GM23248 (cell line): ENCODE measurements around the gene UPK1B. TPM values are rescaled to one million over a fixed set of nuclear protein-coding genes. Genes with fewer than 3 reads are reported as not detected.

Experiments
- DNase-seq: peaks from one replicate; pipeline ENCODE4 v3.0.0-alpha.2; 2015
- H2AFZ ChIP-seq: fragments of 200-600 bp; sonication (generic); 2 replicates; pipeline ENCODE4 v1.6.1; 2016; ENCODE audit warnings: antibody characterized with exemption
- H3F3A ChIP-seq: fragments of 200-600 bp; sonication (generic); 2 replicates; pipeline ENCODE4 v1.6.1; 2016; ENCODE audit warnings: mild to moderate bottlenecking, antibody characterized with exemption, mixed run types; ENCODE audit not compliant: insufficient read depth
- H3K27ac ChIP-seq: fragments of 200-600 bp; sonication (generic); 2 replicates; pipeline ENCODE4 v1.5.1; 2016; ENCODE audit warnings: mild to moderate bottlenecking
- H3K27me3 ChIP-seq: fragments of 200-600 bp; sonication (generic); replicated peaks from 2 replicates; pipeline ENCODE4 v1.6.1; 2016; ENCODE audit warnings: mild to moderate bottlenecking; ENCODE audit not compliant: insufficient read depth
- H3K36me3 ChIP-seq: fragments of 200-600 bp; sonication (generic); 2 replicates; pipeline ENCODE4 v1.6.1; 2016; ENCODE audit warnings: low read depth, mild to moderate bottlenecking
- H3K4me1 ChIP-seq: fragments of 200-600 bp; sonication (generic); 2 replicates; pipeline ENCODE4 v1.6.1; 2016; ENCODE audit warnings: mild to moderate bottlenecking; ENCODE audit not compliant: insufficient read depth
- H3K4me2 ChIP-seq: fragments of 200-600 bp; sonication (generic); one replicate; pipeline ENCODE4 v1.6.1; 2016; ENCODE audit warnings: mild to moderate bottlenecking; ENCODE audit not compliant: unreplicated experiment
- H3K4me3 ChIP-seq: fragments of 200-600 bp; sonication (generic); 2 replicates; pipeline ENCODE4 v1.5.1; 2016; ENCODE audit warnings: mild to moderate bottlenecking
- H3K79me2 ChIP-seq: fragments of 200-600 bp; sonication (generic); 2 replicates; pipeline ENCODE4 v1.6.1; 2016; ENCODE audit warnings: mild to moderate bottlenecking; ENCODE audit not compliant: insufficient read depth
- H3K9ac ChIP-seq: fragments of 200-600 bp; sonication (generic); 2 replicates; pipeline ENCODE4 v1.6.1; 2016; ENCODE audit warnings: mild to moderate bottlenecking
- H3K9me2 ChIP-seq: fragments of 200-600 bp; sonication (generic); 2 replicates; pipeline ENCODE4 v1.6.1; 2016; ENCODE audit warnings: mixed run types, mild to moderate bottlenecking, moderate library complexity; ENCODE audit not compliant: insufficient read depth
- H3K9me3 ChIP-seq: fragments of 200-600 bp; sonication (generic); one replicate; pipeline ENCODE4 v1.6.1; 2017; ENCODE audit warnings: low read depth
- H4K20me1 ChIP-seq: fragments of 200-600 bp; sonication (generic); 2 replicates; pipeline ENCODE4 v1.6.0; 2016; ENCODE audit not compliant: insufficient read depth
- EZH2 ChIP-seq: fragments of 200-600 bp; sonication (generic); IDR thresholded peaks from 2 replicates; pipeline ENCODE4 v1.6.1; 2018; ENCODE audit warnings: antibody characterized with exemption, mild to moderate bottlenecking; ENCODE audit not compliant: insufficient read depth, poor library complexity, severe bottlenecking
- EZH2phosphoT487 ChIP-seq: fragments of 200-600 bp; sonication (generic); IDR thresholded peaks from 2 replicates; pipeline ENCODE4 v1.6.1; 2018; ENCODE audit warnings: antibody characterized with exemption, moderate library complexity, mild to moderate bottlenecking, low read depth; ENCODE audit not compliant: insufficient read depth
- WGBS, 2 experiments: methylation state at CpG; one replicate each; pipeline ENCODE4 v1.1.6; 2015 to 2017; ENCODE audit warnings: low lambda C conversion rate in 2 of 2, low coverage in 1 of 2; ENCODE audit errors: missing lambda C conversion rate in 2 of 2; 5-methylcytosine and 5-hydroxymethylcytosine counted together
- in situ Hi-C: fragments of 300-500 bp; cut with MboI; formaldehyde crosslinking; loops from 2 replicates; pipeline ENCODE4 v1.15.0; 2020
- polyA plus RNA-seq: library from polyadenylated mRNA; unstranded; fragments of >200 nt; fragmentation: Nextera tagmentation; extraction: Ambion mirVana; gene quantifications from 2 replicates; pipeline ENCODE4 v1.2.1, GENCODE V29; 2016
- total RNA-seq: library from RNA; depleted of rRNA; stranded (reverse); fragments of >200 nt; shearing (Covaris generic); gene quantifications from 2 replicates; pipeline ENCODE4 v1.2.3, GENCODE V29; 2014

The UPK1B gene
- total and polyA plus RNA-seq, 2 experiments from 2014 or later: not detected

DNA sequence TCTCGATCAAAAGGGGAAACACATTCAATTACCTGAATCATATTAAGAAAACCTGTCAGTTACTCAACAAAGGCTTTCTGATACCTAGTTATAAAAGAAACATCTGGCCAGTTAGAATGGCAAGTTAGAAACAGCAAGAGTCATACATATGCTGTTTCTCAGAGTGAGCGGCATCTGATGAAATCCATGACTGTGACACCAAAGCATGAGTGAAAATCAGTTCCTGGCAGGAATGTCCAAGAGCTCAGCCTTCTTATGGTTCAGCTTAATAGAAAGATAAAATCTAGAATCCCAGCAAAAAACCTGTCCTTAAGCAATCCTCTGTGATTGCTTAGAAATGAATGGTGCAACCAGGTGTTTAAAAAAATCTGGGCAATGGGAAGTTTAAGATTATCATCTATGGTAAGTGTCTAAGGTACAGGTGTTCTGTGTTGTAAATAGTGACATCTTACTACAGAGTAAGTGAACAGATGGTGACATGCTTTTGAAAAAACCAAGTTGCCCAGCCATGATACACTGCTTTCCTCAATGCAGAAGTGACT, 48.5 kb downstream of the UPK1B start:
- H3K4me3 ChIP-seq: no peak overlapping the region
- TF ChIP-seq EZH2phosphoT487 (no peak), EZH2 (no peak)
- H3K79me2 ChIP-seq: peaks cover 19% of the 10 kb centered on the region; the same call in 1 of the 2 replicates
- H4K20me1 ChIP-seq: no peaks in the 10 kb centered on the region
- H3K9me2 ChIP-seq: no peaks in the 10 kb centered on the region
- 71 to 85% methylated on average over 2 of the region's 2 CpGs for WGBS, 2 experiments
- H3F3A ChIP-seq: peaks cover 8% of the 10 kb centered on the region; the same call in 1 of the 2 replicates
- H2AFZ ChIP-seq: no peak overlapping the region
- in situ Hi-C loops: no loop called here
- H3K27ac ChIP-seq: peak overlapping the region; percentile 54
- peaks cover 45% of the 10 kb centered on the region for H3K36me3 ChIP-seq
- DNase-seq: peak; percentile 84
- no peak overlapping the region for H3K9ac ChIP-seq
- no peaks in the 10 kb centered on the region for H3K27me3 ChIP-seq
- H3K4me2 ChIP-seq: peak overlapping the region; percentile 39
- H3K9me3 ChIP-seq: no peaks in the 10 kb centered on the region
- peaks cover 9% of the 10 kb centered on the region for H3K4me1 ChIP-seq

DNA sequence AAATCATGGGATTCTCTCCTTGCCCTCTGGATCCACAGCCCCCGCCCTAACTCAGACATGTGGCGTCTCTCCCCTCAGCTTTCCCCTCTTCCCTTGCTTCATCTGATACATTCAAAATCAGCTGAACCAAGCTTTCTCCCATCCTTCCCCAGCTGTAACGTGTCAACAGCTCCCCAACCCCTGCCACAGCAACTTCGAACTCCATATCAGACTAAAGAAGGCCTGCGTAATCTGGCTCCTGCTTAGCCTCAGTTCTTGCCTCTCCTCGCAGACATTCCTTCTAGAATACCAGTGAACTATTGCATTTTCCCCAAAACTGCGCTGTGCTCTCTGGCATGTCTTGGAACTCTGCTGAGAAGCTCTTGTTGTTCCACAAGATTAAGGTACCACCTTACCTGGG, 49.0 kb downstream of the UPK1B start:
- no peak for TF ChIP-seq EZH2phosphoT487
- TF ChIP-seq EZH2: no peak
- in situ Hi-C loops: no loop called here
- Histone ChIP-seq H3K27me3 (no peaks in the 10 kb centered on the region), H3K79me2 (peaks cover 23% of the 10 kb centered on the region; the same call in 1 of the 2 replicates), H3K9ac (no peak overlapping the region), H3K4me2 (no peak overlapping the region), H3K9me2 (no peaks in the 10 kb centered on the region), H3K4me3 (no peak overlapping the region), H3F3A (peaks cover 8% of the 10 kb centered on the region; the same call in 1 of the 2 replicates), H4K20me1 (no peaks in the 10 kb centered on the region), H3K27ac (peak overlapping the region; percentile 54), H3K4me1 (peaks cover 9% of the 10 kb centered on the region), H2AFZ (no peak overlapping the region), H3K9me3 (no peaks in the 10 kb centered on the region), H3K36me3 (peaks cover 44% of the 10 kb centered on the region)
- no peak for DNase-seq
- 92 to 94% methylated on average over 7 of the region's 7 CpGs for WGBS, 2 experiments

GRCh38 chr3:119223511-119223910, 50.1 kb downstream of the UPK1B start:
- H3K4me3 ChIP-seq: no peak overlapping the region
- H3K9me3 ChIP-seq: no peaks in the 10 kb centered on the region
- no peak for DNase-seq
- H3K9me2 ChIP-seq: no peaks in the 10 kb centered on the region
- in situ Hi-C loops: no loop called here
- H3F3A ChIP-seq: peaks cover 8% of the 10 kb centered on the region; the same call in 1 of the 2 replicates
- H3K36me3 ChIP-seq: peaks cover 42% of the 10 kb centered on the region
- no peak overlapping the region for H3K9ac ChIP-seq
- H3K79me2 ChIP-seq: peaks cover 33% of the 10 kb centered on the region
- H2AFZ ChIP-seq: no peak overlapping the region
- no peak overlapping the region for H3K4me2 ChIP-seq
- no peaks in the 10 kb centered on the region for H3K27me3 ChIP-seq
- TF ChIP-seq EZH2 (no peak), EZH2phosphoT487 (no peak)
- no peaks in the 10 kb centered on the region for H4K20me1 ChIP-seq
- H3K4me1 ChIP-seq: peaks cover 14% of the 10 kb centered on the region
- WGBS, 2 experiments: 94 to 98% methylated on average over 5 of the region's 5 CpGs
- H3K27ac ChIP-seq: no peak overlapping the region

GRCh38 chr3:119225121-119225520, 51.7 kb downstream of the UPK1B start:
- Histone ChIP-seq H3K79me2 (peaks cover 32% of the 10 kb centered on the region), H3K9me3 (no peaks in the 10 kb centered on the region), H3K27ac (no peak overlapping the region), H3K4me3 (no peak overlapping the region), H3K27me3 (no peaks in the 10 kb centered on the region), H3K36me3 (peaks cover 40% of the 10 kb centered on the region), H3K4me1 (peaks cover 18% of the 10 kb centered on the region), H3F3A (peaks cover 18% of the 10 kb centered on the region; the same call in 1 of the 2 replicates), H3K4me2 (no peak overlapping the region), H2AFZ (no peak overlapping the region), H3K9ac (no peak overlapping the region), H3K9me2 (no peaks in the 10 kb centered on the region), H4K20me1 (no peaks in the 10 kb centered on the region)
- no peak for TF ChIP-seq EZH2phosphoT487
- TF ChIP-seq EZH2: no peak
- WGBS, 2 experiments: 88 to 98% methylated on average over 3 of the region's 3 CpGs
- no peak for DNase-seq
- in situ Hi-C loops: no loop called here
